ENCODE measurements around the gene TSEN34.

- TF ChIP-seq CTCF (IDR thresholded peaks at IDR 0.05; ENCODE audit: low read depth, low read length, poor library complexity, severe bottlenecking) (no peak), EZH2phosphoT487 (IDR thresholded peaks at IDR 0.05; ENCODE audit: borderline replicate concordance, low read length) (no peak)
Measured at GRCh38 chr19:54218960-54219661, 28.0 kb downstream of the TSEN34 start.
